T-helper 2 cell treated with Interferon-gamma antibody and Interleukin-4, amounts not matched to agents 100 ng/mL and 5 ng/mL, for 36 hours (primary cell): ENCODE data around the gene RSPH1. TPM values are rescaled to one million over a fixed set of nuclear protein-coding genes. Genes with fewer than 3 reads are reported as not detected.

ENCODE experiments used
- intact Hi-C: fragments of 100-400 bp; cut with micrococcal nuclease; formaldehyde crosslinking; loops from one replicate; pipeline ENCODE4 v1.15.1; 2023
- total RNA-seq: library from RNA; stranded (reverse); gene quantifications from 2 replicates; pipeline ENCODE4 v1.2.3, GENCODE V29; 2022

Gene RSPH1
- total RNA-seq, 1 donor from 2014 or later: not detected

- intact Hi-C loops: no loop called here
Observed at GRCh38 chr21:42489991-42490390, 6.0 kb downstream of the RSPH1 start.

DNA sequence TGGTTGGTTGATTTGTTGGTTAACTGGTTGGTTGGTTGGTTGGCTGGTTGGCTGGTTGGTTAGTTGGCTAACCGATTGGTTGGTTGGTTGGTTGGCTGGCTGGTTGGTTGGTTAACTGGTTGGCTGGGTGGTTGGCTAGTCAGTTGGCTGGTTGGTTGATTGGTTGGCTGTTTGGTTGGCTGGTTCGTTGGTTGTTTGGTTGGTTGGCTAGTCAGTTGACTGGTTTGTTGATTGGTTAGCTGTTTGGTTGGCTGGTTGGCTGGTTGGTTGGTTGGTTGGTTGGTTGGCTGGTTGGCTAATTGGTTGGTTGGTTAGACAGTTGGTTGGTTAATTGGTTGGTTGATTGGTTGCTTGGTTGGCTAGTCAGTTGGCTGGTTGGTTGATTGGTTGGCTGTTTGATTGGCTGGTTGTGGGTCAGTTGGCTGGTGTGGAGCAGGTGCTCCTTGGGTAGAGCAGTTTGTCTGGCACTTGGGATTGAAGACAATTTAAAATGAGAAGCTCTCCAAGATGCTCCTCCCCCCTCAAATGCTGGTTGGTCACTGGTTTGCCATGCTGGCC is 6.9 kb downstream of the RSPH1 start:
- intact Hi-C loops: no loop called here

- intact Hi-C loops: no loop called here
Observed at GRCh38 chr21:42486531-42486930, 9.5 kb downstream of the RSPH1 start.

DNA sequence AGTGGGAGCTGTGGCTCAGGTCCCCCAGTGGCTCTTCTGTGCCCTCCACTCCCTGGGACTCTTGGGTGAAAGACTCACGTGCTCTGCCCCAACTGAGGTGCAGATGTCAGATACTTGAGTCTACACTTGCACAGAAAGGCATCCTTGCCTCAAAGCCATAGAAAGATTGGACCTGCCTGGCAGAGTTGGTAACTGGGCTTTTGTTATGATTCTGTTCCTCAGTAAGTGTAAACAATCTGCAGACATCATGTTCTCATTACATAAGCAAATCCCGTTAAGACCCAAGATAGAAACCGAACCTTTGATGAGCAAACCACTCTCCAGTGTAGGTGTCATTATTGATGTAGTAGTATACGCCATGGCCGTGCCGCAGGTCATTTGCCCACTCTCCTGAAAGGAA is 10.0 kb downstream of the RSPH1 start:
- intact Hi-C loops: no loop called here

DNA sequence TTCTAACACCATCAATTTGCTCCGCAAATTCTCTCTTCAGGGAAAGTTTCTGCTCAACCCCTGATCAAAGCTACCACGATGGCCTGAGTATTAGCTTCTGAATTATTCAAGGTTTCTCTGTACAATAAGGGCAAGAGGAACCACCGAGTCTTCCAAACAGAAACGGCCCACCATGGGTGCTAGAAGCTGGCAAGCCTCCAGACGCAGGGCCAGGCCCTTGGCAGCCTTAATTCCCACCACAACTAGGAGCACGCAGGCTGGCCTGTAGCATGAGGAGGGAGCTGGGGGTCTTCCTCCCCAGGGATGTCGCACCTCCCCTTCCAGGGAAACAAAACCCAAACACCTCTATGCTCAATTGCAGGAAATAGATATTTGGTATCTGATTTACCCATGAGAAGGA is 11.1 kb downstream of the RSPH1 start:
- intact Hi-C loops: no loop called here

DNA sequence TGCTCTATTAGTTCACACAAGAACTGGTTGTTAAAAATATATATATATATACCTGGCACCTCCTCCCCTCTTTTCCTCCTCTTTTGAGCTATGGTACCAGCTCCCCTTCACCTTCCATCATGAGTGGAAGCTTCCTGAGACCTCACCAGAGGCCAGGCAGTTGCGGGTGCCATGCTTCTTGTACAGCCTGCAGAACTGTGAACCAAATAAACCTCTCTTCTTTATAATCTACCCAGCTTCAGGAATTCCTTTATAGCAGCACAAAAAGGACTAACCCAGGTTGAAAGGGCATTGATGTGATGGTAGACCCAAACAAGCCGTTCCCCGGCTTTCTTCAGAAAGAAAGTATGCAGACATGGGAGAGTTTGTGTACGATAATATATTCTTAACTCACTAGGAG is 14.9 kb downstream of the RSPH1 start:
- intact Hi-C loops: no loop called here

DNA sequence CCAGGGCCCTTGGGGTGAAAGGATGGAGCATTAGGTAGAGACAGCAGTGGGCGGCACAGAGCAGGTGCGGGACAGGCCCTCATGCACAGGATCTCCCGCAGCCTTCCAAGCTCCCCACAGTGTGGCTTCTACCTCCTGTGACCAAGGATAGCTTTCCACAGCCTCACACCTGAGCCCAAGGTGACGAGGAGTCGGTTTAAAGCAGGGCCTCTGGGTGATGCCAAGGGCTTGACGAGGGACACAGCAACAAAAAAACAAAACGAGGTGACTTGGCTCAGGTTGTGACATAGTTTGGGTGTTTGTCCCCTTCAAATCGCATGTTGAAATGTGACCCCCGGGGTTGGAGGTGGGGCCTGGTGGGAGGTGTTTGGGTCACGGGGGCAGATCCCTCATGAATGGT is 15.3 kb downstream of the RSPH1 start:
- intact Hi-C loops: no loop called here

DNA sequence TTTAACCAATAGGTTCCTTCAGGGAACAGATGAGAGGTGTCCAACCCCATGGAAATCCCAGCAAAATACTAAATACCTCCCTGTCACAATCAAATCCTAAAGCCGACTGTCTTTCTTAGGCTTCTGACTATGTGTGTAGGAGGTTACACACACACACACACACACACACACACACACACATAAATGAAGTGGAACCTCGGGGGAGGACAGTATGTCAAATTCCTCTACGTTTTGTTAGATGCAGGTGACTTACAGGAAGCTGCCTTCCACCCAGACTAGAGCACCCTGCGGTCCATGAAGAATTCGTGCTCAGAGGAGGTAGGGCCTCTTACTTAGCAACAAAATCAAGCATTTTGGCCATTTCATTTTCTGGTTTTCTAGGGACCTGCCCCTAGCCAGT is 16.4 kb downstream of the RSPH1 start:
- intact Hi-C loops: no loop called here

DNA sequence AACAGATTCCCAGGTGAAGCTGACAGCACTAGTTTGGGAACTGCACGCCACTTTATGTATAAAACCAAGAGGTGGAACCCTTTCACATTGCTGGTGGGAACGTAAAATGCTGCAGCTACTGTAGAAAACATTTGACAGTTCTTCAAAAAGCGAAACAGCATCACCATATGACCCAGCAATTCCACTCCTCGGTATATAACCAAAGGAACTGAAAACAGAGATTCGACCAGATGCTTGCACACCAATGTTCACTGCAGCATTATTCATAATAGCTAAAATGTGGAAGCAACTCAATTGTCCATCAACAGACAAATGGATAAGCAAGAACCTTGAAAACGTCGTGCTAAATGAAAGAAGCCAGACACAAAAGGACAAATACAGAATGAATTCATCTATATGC is 17.5 kb downstream of the RSPH1 start:
- intact Hi-C loops: no loop called here

GRCh38 chr21:42476388-42477331 is 19.4 kb downstream of the RSPH1 start:
- intact Hi-C loops: no loop called here

GRCh38 chr21:42475526-42476387 is 20.3 kb downstream of the RSPH1 start:
- intact Hi-C loops: no loop called here

- intact Hi-C loops: no loop called here
Observed at GRCh38 chr21:42475036-42475435, 21.0 kb downstream of the RSPH1 start.

DNA sequence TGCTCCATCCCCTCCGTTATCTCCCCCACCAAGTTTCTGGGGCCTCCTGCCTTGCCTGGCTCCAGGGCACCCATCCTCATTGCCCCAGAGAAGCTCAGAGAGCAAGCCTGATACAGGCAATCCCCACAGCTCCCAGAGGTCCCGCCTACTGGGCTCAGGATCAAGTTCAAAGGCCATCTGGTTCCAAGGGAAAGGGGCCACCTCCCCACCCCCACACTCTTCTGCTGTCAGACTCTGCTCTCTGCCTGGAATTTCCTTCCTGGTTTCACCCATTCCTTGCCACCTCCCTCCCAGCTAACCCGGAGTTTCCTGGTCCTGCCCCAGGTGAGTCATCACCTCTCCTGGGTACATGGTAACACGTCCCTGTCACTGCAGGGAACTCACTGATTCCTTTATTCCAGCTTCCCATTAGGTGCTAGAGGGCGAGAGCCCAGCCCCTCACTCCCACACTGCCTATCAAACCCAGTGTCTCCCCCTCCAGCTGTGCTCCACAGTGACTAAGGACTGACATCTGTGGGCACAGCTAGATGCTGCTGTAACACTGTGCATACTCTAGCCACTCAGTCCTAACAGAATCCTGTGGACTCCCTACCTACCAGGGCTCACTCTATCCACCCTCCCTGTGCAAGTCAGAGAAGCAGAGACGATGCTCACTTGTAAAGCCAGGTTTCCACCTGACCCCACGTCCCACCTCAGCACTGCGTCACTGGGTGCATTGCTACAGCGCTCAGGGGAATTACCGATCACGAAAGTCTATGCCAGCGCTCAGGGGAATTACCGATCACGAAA is 21.8 kb downstream of the RSPH1 start:
- intact Hi-C loops: no loop called here

DNA sequence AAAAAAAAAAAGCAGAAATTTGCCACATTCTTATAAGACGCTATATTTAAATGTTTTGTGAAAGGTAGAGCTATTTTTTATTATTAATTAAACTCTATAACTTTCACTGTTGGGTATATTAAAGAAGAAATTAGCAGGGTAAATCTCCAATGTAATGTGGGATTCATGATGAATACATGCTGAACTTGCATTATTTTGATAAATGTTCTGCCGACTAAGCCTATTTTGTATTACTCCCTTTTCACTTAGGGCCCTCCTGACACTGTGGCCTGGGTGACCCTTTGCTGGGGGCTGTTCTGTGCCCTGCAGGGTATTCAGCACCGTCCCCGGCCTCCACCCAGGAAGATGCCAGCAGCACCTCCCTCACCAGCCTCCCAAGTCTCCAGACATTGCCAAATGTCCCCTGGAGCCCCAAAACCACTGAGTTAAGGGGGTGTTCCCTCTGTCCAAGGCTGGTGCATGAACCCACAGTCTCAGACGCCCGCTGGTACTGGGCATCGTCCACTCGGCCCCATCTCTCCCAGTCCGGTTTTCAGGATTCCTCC is 22.5 kb downstream of the RSPH1 start:
- intact Hi-C loops: no loop called here

- intact Hi-C loops: no loop called here
Observed at GRCh38 chr21:42472521-42472920, 23.5 kb downstream of the RSPH1 start.

DNA sequence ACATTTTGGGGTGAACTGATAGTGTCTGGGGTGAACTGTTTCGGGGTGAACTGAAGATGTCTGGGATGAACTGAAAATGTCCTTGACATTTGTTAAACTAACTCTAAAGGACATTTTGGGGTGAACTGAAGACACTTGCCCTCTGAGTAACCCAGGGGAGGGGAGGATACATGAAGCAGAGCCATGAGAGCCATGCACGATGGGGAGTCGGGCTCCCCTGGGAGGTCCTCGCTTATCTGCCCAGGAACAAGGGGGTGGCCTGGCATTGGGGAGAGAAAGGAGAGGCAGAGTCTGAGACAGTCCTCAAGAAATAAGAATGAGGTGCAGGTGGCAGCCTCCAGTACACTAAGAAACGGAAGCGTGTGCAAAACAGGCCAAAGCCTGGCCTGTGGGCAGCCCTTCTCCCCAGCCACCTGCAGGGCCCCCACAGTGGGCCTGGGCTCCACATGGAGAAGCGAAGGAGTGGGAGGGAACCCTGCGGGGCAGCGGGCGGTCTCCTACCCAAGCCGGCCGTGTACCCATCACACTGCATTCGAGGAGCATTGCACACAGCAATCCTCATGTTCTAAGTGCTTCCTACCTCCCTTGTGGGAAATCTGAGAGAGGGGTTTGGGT is 24.2 kb downstream of the RSPH1 start:
- intact Hi-C loops: no loop called here

GRCh38 chr21:42471206-42471605 is 24.8 kb downstream of the RSPH1 start:
- intact Hi-C loops: no loop called here

DNA sequence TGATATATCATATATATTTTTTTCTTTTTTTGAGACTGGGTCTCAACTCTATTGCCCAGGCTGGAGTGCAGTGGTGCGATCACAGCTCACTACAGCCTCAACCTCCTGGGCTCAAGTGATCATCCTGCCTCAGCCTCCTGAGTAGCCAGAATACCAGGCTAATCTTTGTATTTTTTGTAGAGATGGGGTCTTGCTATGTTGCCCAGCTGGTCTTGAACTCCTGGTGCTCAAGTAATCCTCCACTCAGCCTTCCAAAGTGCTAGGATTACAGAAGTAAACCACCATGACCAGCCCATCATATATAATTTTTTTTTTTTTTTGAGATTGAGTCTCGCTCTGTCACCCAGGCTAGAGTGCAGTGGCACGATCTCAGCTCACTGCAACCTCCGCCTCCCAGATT is 26.3 kb downstream of the RSPH1 start:
- intact Hi-C loops: loop anchor here (5.0 kb wide), 1 partner anchor 43 kb away; the partner anchor contains the start of gene SLC37A1

GRCh38 chr21:42469272-42469671 is 26.8 kb downstream of the RSPH1 start:
- intact Hi-C loops: loop anchor here (5.0 kb wide), 1 partner anchor 43 kb away; the partner anchor contains the start of gene SLC37A1

GRCh38 chr21:42468491-42469131 is 27.4 kb downstream of the RSPH1 start:
- intact Hi-C loops: loop anchor here (5.0 kb wide), 1 partner anchor 44 kb away; the partner anchor contains the start of gene SLC37A1
